Measurements from ENCODE around the gene TGFA. TPM values are rescaled to one million over a fixed set of nuclear protein-coding genes. Genes with fewer than 3 reads are reported as not detected.

The TGFA gene
- total RNA-seq, 1 experiment from 2014 or later: 22.5 TPM

DNA sequence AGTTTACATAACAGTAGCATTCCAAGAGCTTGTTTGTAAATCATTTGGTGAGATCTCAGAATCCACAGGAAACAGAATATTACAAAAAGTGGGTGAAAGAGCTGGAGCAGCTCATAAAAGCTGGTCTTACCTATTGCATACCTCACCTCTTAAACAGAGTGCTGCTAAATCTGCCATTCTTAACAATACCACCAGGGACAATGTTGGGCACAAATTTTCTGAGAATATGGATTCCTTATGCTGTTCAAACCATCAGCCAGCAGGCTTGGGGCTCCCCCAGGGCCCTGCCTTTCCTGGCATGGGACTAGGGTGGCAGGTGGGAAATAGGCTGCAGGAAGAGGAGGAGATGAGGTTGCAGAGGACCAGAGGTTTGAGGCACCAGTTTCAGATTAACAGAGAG is 55.6 kb downstream of the TGFA start:
- Mint-ChIP-seq H3K27ac (ENCODE audit: low read depth, unreplicated experiment) (no peak overlapping the region), H3K9me3 (ENCODE audit: unreplicated experiment) (no peaks in the 10 kb centered on the region), H3K27me3 (ENCODE audit: insufficient read depth, unreplicated experiment) (no peaks in the 10 kb centered on the region), H3K36me3 (ENCODE audit: insufficient read depth, unreplicated experiment) (peaks cover 16% of the 10 kb centered on the region), H3K4me3 (ENCODE audit: unreplicated experiment) (no peak overlapping the region), H3K4me1 (ENCODE audit: insufficient read depth, unreplicated experiment) (peaks cover 6% of the 10 kb centered on the region)
- intact Hi-C loops (cut with micrococcal nuclease): no loop called here
- DNase-seq (ENCODE audit: unreplicated experiment): peak; percentile 40
- BruUV-seq (replicated peaks): no TSS peak
- peak; percentile 13 for TF ChIP-seq CTCF (IDR thresholded peaks at IDR 0.05; ENCODE audit: unreplicated experiment)
- POLR2A ChIA-PET: interaction anchor here (1.6 kb wide), 1 partner anchor 10 kb away, joined by 7 read pairs; no protein-coding TSS in a partner anchor
- CTCF ChIA-PET: interaction anchor here (0.7 to 1.4 kb wide), 4 partner anchors 69 to 158 kb away, joined by 3 to 13 read pairs (median 4); no protein-coding TSS in a partner anchor

GRCh38 chr2:70496819-70497218 is 56.8 kb downstream of the TGFA start:
- ChIA-PET CTCF (interaction anchor here (1.4 kb wide), 1 partner anchor 121 kb away, joined by 13 read pairs; no protein-coding TSS in a partner anchor), POLR2A (interaction anchor here (1.6 kb wide), 1 partner anchor 12 kb away, joined by 7 read pairs; no protein-coding TSS in a partner anchor)
- intact Hi-C loops (cut with micrococcal nuclease): no loop called here
- H3K27me3 Mint-ChIP-seq (ENCODE audit: insufficient read depth, unreplicated experiment): no peaks in the 10 kb centered on the region
- peak; percentile 17 for DNase-seq (ENCODE audit: unreplicated experiment)
- H3K4me1 Mint-ChIP-seq (ENCODE audit: insufficient read depth, unreplicated experiment): peaks cover 6% of the 10 kb centered on the region
- H3K36me3 Mint-ChIP-seq (ENCODE audit: insufficient read depth, unreplicated experiment): peaks cover 8% of the 10 kb centered on the region
- BruUV-seq (replicated peaks): no TSS peak
- H3K4me3 Mint-ChIP-seq (ENCODE audit: unreplicated experiment): no peak overlapping the region
- no peaks in the 10 kb centered on the region for H3K9me3 Mint-ChIP-seq (ENCODE audit: unreplicated experiment)
- no peak for TF ChIP-seq CTCF (IDR thresholded peaks at IDR 0.05; ENCODE audit: unreplicated experiment)
- H3K27ac Mint-ChIP-seq (ENCODE audit: low read depth, unreplicated experiment): no peak overlapping the region

- intact Hi-C loops (cut with micrococcal nuclease): no loop called here
- Mint-ChIP-seq H3K4me1 (ENCODE audit: insufficient read depth, unreplicated experiment) (peaks cover 7% of the 10 kb centered on the region), H3K36me3 (ENCODE audit: insufficient read depth, unreplicated experiment) (no peaks in the 10 kb centered on the region), H3K27me3 (ENCODE audit: insufficient read depth, unreplicated experiment) (no peaks in the 10 kb centered on the region), H3K9me3 (ENCODE audit: unreplicated experiment) (no peaks in the 10 kb centered on the region), H3K27ac (ENCODE audit: low read depth, unreplicated experiment) (no peak overlapping the region), H3K4me3 (ENCODE audit: unreplicated experiment) (no peak overlapping the region)
- ChIA-PET CTCF (no interaction called here), POLR2A (interaction anchor here (0.7 to 1.3 kb wide), 3 partner anchors 9 to 190 kb away, joined by 3 to 5 read pairs (median 4); no protein-coding TSS in a partner anchor)
- no peak for DNase-seq (ENCODE audit: unreplicated experiment)
- TF ChIP-seq CTCF (IDR thresholded peaks at IDR 0.05; ENCODE audit: unreplicated experiment): no peak
- no TSS peak for BruUV-seq (replicated peaks)
Observed at GRCh38 chr2:70494293-70494886, 59.2 kb downstream of the TGFA start.

GRCh38 chr2:70490381-70490780 is 63.2 kb downstream of the TGFA start:
- no peak overlapping the region for H3K4me3 Mint-ChIP-seq (ENCODE audit: unreplicated experiment)
- H3K27ac Mint-ChIP-seq (ENCODE audit: low read depth, unreplicated experiment): no peak overlapping the region
- no peaks in the 10 kb centered on the region for H3K27me3 Mint-ChIP-seq (ENCODE audit: insufficient read depth, unreplicated experiment)
- H3K9me3 Mint-ChIP-seq (ENCODE audit: unreplicated experiment): no peaks in the 10 kb centered on the region
- BruUV-seq (replicated peaks): no TSS peak
- H3K36me3 Mint-ChIP-seq (ENCODE audit: insufficient read depth, unreplicated experiment): no peaks in the 10 kb centered on the region
- ChIA-PET POLR2A (no interaction called here), CTCF (interaction anchor here (0.6 kb wide), 1 partner anchor 1451 kb away, joined by 3 read pairs; no protein-coding TSS in a partner anchor)
- intact Hi-C loops (cut with micrococcal nuclease): no loop called here
- peaks cover 5% of the 10 kb centered on the region for H3K4me1 Mint-ChIP-seq (ENCODE audit: insufficient read depth, unreplicated experiment)
- DNase-seq (ENCODE audit: unreplicated experiment): no peak
- no peak for TF ChIP-seq CTCF (IDR thresholded peaks at IDR 0.05; ENCODE audit: unreplicated experiment)

All from MCF 10A (cell line).